CMK (cell line): ENCODE results near the gene CCDC97.

Experiments used
- DNase-seq: peaks from one replicate; pipeline ENCODE4 v3.0.0-alpha.2; 2010; ENCODE audit warnings: low read depth

Gene CCDC97

GRCh38 chr19:41298348-41298964 is 11.5 kb upstream of the CCDC97 start:
- DNase-seq: no peak

GRCh38 chr19:41299046-41299754 is 10.8 kb upstream of the CCDC97 start:
- DNase-seq: no peak

GRCh38 chr19:41299755-41300089 is 10.2 kb upstream of the CCDC97 start:
- no peak for DNase-seq

DNA sequence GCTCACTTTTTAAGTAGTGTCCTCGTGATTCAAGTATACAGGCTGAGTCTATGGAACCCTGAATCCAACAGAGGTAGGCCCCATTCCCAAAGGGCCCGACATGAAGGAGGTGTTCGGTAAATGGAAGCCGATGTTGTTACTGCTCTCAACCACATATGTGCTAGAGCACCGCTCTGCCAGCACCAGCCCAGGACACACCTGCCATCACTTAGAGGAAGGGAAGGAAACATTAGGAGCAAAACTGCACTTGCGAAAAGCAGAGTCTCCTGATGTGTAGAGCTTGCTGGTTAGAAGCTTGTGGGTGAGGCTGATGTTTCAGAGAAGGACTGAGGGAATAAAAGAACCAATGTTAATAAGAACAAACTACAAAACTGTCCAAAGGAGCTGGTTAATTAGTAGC is 9.4 kb upstream of the CCDC97 start:
- DNase-seq: no peak

DNA sequence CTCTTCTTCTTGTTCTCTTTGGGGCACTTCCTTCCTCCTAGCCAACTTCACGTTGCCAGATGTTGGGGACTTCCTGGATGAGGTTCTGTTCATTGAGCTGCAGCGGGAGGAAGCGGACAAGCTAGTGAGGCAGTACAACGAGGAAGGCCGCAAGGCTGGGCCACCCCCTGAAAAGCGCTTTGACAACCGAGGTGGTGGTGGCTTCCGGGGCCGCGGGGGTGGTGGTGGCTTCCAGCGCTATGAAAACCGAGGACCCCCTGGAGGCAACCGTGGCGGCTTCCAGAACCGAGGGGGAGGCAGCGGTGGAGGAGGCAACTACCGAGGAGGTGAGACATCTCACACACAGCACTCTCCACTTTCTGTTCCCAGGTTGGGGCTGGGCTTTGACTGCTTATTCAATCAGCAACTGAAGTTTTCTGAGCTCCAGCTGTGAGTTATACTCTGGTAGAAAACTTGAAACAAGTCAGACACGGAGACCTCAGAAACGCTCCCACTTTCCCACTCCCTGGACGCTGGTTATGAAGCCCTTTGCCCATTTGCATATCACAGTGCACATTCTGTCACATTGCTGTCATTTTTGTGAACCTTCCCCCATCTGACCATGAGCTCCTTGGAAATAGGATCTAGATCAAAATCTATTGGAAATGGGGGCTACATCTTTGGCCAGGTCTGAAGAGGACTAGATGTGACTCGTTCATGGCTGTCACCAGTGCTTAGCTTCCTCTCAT is 7.2 kb upstream of the CCDC97 start:
- DNase-seq: no peak

- no peak for DNase-seq
These were observed 6.0 kb upstream of the CCDC97 start for GRCh38 chr19:41303954-41304353.

- DNase-seq: no peak
These were observed 5.1 kb upstream of the CCDC97 start for GRCh38 chr19:41304706-41305483.

DNA sequence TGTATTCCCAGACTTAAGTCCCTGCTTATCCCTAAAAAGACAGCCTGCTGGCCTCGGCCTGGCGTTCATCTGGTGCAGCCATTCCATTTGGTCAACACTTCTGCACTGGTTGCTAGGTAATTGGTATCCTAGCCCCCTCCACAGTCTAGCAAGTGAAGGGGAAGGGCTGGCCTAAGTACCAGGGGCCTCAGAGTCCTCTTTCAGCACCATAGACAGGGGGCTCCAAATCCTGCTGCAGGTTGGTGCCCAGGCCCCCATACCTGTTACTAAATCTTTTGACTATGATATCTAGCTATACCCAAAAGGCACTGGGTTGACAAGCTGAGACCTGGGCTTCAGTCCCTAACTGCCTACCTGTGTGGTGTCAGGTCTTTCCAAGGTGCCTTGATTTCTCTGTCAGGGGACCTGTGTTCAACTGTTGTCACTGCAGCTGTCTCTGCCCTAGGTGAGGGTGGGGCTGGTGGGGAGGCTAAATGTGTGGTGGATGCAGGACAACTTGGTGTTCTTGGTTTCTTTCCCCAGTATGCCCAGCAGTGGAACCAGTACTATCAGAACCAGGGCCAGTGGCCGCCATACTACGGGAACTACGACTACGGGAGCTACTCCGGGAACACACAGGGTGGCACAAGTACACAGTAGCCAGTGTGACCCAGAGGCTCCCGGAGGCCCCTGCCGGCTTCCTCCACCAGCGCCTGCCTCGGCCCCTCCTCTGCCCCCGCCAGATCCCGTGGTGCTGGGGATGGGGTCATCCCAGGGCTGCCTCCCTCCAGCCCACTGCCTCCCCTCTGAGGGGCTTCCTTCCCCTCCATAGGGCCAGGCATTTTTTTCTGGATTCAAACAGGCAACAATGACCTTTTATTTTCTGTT is 3.8 kb upstream of the CCDC97 start:
- DNase-seq: no peak

DNA sequence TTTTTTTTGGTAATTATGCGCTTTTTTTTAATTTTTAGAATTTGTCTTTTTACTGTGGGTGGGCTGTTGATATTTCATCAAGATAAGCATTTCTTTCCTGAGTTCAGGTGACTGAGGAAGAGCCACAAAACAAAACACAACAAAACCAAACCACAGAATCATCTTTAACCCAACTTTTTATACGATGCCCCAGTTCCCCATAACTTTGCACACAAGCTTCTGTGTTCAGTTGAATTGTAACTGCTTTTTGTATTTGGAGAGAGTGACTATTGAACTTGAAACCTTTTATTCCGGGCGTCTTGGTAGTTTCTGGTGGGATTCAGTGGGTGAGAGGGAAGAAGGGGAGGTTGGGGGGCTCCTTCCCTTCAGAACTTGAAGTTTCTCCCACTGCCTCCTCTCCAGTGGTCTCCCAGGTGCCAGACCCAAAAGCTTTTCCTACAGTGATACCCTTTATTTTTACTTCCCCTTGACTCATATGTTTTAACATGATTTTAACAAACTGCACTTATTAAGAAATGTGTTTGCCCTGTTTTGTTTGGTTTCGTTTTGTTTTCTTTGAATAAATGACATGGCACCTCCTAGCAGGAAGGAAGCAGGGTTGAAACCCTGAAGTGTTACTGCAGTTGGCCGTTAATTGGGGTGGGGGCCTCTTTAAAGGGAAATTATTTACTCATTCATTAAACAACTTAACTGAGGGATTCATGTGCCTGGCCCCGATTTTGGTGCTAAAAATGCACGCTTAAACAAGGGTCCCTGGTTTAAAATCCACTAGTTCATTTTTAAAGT is 2.7 kb upstream of the CCDC97 start:
- DNase-seq: no peak

- no peak for DNase-seq
These were observed 2.0 kb upstream of the CCDC97 start for GRCh38 chr19:41307954-41308449.

DNA sequence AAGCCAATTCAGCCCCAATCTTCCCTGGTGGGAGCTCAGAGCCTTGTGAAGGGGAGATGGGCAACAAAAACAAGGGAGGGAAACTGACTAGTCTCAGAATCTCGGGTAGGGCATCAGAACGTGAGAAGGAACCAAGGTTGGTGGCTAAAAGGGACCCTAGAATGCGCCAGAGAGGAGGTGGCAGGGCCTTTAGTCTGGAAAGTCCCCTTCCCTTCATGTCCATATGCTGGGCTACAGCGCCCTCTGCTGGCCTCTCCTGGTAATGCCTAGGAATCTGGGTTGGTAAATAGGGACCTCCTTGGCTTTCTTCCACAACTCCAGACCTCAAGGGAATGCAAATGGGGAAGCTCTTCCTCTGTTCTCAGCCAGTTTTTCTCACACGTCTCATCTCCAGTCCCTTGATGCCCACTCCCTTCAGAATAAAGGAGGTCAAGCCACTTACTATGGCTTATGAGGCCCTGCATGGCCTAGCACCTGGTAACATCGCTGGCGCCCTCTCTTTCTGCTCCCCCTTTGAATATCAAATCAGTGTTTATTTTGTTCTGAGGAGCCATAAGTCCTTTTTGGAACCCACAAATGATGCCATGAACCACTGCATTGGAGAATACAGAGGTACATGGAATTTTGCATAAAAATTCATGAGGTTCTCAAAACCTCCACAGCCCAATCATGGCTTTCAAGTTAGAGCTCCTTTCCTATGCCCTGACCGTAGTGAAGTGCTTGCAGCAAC is 1.4 kb upstream of the CCDC97 start:
- DNase-seq: no peak

GRCh38 chr19:41309180-41310032 is 566 bp upstream of the CCDC97 start:
- no peak for DNase-seq

DNA sequence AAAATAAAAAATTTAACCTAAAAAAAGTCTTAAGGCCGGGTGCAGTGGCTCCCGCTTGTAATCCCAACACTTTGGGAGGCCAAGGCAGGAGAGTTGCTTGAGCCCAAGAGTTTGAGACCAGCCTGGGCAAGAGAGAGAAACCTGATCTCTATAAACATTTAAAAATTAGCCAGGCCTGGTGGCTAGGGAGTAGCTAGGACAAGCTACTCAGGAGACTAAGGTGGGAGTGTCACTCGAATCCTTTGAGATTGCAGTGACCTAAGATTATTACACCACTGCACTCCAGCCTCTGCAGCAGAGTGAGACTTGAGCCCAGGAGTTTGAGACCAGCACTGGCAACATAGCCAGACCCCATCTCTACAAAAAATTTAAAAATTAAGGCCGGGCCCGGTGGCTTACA is 1.1 kb downstream of the CCDC97 start:
- DNase-seq: no peak

- no peak for DNase-seq
These were observed 1.6 kb downstream of the CCDC97 start for GRCh38 chr19:41311613-41312012.

DNA sequence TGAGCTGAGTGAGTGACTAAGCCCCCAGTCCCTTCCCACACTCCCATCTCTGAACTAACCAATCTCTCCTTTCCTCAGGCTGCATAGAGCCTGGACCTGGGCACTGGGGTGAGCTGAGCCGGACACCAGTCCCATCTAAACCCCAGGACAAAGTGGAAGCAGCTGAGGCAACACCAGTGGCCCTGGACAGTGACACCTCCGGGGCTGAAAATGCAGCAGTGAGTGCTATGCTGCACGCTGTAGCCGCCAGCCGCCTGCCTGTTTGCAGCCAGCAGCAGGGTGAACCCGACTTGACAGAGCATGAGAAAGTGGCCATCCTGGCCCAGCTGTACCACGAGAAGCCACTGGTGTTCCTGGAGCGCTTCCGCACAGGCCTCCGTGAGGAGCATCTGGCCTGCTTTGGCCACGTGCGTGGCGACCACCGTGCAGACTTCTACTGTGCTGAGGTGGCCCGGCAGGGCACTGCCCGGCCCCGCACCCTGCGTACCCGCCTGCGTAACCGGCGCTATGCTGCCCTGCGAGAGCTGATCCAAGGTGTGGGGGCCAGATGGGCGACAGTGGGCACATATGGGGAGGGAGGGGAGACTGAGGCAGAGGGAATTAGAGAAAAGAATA is 6.4 kb downstream of the CCDC97 start:
- DNase-seq: no peak

GRCh38 chr19:41318696-41319499 is 8.9 kb downstream of the CCDC97 start:
- DNase-seq: no peak

DNA sequence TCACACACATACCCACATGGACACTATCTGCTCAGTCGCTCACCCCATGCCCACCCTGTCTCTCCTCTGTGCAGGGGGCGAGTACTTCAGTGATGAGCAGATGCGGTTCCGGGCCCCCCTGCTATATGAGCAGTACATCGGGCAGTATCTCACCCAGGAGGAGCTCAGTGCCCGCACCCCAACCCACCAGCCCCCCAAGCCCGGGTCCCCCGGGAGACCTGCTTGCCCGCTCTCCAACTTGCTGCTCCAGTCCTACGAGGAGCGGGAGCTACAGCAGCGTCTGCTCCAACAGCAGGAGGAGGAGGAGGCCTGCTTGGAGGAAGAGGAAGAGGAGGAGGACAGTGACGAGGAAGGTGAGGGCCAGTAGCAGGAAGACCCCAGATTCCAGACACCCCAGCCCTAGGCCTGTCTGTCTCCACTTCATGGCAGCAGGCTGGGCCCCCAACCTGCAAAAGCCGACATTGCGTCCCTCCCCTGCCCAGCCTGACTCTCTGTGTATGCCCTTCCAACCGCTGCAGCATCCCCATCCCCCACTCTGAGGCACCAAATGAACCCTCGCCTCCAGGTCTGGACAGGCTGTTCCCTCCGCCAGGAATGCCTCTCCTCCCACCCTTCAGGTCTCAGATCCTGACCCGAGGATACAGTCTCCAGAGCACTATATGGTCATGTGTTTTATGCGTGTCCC is 9.7 kb downstream of the CCDC97 start:
- DNase-seq: no peak
